NB4 (cell line): ENCODE measurements around the gene WDR47.

ENCODE experiments used
- CTCF ChIP-seq: IDR thresholded peaks from one replicate; pipeline ENCODE4 v1.5.1; 2012; ENCODE audit warnings: low read depth, low read length
- MAX ChIP-seq: IDR thresholded peaks from 2 replicates; pipeline ENCODE4 v1.6.1; 2011; ENCODE audit warnings: low read depth, low read length
- MYC ChIP-seq: IDR thresholded peaks from 2 replicates; pipeline ENCODE4 v1.6.1; 2011; ENCODE audit warnings: low read depth, low read length
- POLR2A ChIP-seq: IDR thresholded peaks from 2 replicates; pipeline ENCODE4 v1.6.1; 2011; ENCODE audit warnings: mild to moderate bottlenecking; ENCODE audit not compliant: insufficient read length; ENCODE audit errors: extremely low read depth

- TF ChIP-seq MAX (no peak), CTCF (no peak), POLR2A (no peak), MYC (no peak)
Measured at GRCh38 chr1:109020693-109021257, 21.1 kb downstream of the WDR47 start.
